LoVo (cell line): ENCODE results near the gene TMEFF2.
"Not testable (repeated sequence)": the region's sequence is repeated elsewhere in the genome, so short reads cannot be mapped to it uniquely, and the experiment has no call there.

ENCODE experiments used
- DNase-seq: peaks from one replicate; pipeline ENCODE4 v3.0.0-alpha.2; 2016; ENCODE audit warnings: low spot score

The TMEFF2 gene

DNA sequence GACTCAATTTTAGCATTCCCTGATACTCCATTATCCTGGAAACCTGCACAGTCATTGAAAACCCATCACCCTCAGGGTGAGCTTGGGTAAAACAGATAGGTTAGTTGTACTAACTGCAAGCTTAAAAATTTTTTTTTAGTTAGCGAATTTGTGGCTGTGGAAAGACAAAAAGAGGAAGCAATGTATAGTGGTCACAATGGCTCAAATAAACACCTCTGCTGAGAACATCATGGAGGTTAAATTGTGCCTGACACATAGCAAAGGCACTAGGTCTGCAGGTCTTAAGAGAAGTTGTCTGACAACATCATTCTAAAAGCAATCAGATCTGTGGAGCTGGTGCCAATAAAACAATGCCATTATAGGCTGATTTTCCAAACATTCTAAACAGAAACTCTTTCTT lies 263.4 kb downstream of the TMEFF2 start:
- DNase-seq: no peak

- DNase-seq: no peak
Measured at GRCh38 chr2:191930205-191930604, 264.5 kb downstream of the TMEFF2 start.

DNA sequence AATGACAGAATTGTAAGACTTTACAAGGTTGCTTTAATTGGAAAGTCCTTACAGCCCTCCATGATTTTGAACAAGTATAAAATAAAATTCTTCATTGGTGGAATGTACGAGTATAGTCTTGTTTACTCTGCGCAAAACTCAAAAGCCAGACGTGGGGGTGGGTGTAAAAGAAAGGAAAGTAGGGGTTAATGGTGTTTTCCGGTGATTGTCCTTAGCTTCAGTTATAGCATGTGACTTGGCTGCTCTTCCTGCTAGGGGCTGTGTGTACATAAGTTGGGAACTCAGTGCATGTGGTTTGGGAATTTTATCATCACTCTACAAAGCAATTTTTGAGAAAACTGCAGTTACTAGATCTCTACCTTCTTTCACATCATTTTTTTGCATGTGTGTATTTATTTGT lies 265.4 kb downstream of the TMEFF2 start:
- DNase-seq: no peak

- no peak for DNase-seq
Measured at GRCh38 chr2:191927991-191928390, 266.7 kb downstream of the TMEFF2 start.

DNA sequence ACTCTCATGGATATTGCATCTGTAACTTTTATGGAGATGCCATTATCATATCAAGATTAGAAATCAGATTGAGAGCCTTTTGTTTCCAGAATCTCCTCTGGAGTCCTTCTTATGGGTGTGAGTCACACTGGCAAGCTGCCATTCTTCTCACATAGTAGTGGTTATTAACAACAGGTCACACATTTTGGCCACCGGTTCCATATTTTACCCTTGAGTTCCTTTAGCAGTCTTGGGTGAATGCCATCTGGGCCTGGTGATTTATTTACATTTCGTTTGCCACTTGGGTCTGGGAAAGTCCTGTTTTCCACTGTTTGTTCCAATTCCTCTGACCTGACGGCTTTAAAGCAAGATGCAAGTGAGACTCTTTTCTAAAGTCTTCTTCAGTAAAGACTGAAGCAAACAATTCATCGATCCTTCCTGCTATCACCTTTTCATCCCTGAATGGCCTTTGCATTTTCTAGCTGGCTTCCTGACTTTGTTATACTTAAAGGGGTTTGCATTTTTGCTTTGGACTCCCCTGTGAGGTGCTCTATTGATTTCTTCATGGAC lies 267.3 kb downstream of the TMEFF2 start:
- peak; percentile 74 for DNase-seq

- DNase-seq: no peak
Measured at GRCh38 chr2:191926671-191927070, 268.1 kb downstream of the TMEFF2 start.

DNA sequence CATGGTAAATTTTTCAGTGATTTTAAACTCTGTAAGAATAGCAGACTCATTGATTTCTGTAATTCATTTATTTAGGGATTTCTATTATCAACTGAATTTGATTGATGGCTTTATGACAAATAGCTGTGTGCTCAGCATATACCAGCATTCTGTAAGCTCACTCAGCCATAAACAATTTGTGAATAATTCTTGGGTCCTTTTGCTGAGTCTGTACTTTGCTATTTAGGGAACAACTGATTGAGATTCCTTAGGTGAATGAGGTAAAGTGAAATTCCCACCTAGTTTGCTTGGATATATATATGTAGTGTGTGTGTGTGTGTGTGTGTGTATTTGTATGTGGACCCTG lies 271.1 kb downstream of the TMEFF2 start:
- DNase-seq: no peak

DNA sequence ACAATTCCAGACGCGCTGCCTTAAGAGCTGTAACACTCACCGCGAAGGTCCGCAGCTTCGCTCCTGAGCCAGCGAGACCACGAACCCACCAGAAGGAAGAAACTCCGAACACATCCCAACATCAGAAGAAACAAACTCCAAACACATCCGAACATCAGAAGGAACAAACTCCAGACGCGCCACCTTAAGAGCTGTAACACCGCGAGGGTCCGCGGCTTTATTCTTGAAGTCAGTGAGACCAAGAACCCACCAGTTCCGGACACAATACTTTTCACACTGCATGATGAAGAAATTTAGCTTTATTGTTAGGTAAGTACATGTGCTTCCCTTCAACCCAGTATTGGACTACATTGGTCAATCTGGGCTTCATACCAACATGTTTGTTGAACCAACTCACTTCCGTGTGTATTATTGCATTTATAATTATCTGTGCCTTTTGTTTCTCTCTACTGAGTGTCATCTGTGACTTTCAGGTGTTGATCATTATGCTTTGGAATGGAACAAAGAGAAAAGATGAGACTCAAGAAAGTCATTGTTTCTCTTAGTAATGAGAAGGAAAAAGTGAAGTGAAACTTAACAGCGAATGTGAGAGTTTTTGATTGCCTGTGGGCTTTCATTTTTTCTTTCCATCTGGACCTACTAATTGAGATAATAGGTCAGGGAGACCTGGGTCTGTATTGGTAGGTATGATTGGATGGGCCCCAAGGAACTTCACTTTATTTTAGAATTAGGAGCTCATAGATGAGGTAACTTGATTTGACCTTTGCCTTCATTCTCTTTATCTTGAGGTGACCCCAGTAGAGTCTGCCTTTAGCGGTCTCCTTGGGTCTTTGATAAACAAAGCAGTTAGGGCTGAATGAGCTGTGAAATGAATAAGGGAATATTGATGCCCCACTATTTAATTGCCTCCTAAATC lies 271.7 kb downstream of the TMEFF2 start:
- DNase-seq: no peak

GRCh38 chr2:191921650-191922049 lies 273.1 kb downstream of the TMEFF2 start:
- DNase-seq: not testable (repeated sequence)

DNA sequence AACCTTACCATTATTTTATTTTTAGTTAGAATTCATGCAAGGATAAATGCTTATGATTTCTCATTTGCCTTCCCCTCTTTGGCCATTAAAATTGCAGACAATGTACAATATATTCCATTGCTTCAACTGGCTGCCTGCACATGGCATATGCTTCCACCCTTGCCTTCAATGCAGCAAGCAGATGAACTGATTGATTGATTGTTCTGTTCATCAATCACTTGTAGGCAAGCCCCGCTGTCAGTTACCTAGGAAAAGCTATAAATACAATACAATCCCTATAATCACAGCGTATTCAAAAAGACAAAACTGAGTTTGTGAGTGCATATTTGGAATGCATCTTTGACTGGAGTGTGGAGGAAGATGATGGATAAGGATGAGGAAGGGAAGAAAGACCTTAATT lies 274.2 kb downstream of the TMEFF2 start:
- DNase-seq: no peak

GRCh38 chr2:191917967-191918651 lies 276.6 kb downstream of the TMEFF2 start:
- DNase-seq: no peak

DNA sequence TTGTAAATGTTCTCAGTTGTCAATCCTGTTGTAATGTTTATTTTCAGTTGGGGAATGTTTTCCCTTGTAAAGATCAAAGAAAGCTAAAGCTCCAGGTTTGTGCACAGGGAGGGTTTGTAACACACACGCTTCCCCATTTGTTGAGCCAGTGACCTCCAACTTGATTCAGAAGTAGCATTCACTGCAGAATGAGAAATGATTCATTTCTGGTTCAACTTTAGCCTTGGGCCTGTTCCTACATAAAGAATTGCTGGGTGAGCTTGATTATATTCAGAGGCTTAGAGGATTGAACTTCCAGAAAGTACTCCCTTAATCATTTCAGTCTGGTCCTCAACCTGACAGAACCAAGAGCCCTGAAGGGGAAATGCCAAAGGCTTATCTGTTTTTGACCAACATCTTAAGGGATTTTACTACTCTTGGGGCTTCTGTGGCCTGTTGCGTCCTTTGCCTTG lies 277.3 kb downstream of the TMEFF2 start:
- DNase-seq: no peak

GRCh38 chr2:191916826-191917225 lies 277.9 kb downstream of the TMEFF2 start:
- DNase-seq: no peak

GRCh38 chr2:191915750-191916149 lies 279.0 kb downstream of the TMEFF2 start:
- DNase-seq: no peak

DNA sequence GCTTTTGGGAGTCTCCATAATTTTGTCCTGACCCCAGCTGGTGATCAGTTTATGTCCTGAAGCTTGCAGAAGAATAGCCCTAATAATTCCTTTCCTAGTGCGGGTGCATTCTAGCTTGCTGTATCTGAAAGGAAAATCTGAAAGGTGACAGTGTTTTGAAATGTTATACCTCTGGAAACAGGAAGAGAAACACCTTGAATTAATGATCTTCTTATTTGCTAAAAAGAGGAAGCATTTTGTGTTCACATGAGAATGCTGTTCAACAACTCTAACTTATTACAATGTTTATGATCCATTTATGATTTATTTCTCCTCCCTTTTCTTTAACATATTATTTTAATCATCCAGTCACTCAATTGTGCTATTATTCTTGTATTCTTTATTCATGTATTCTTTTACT lies 280.9 kb downstream of the TMEFF2 start:
- no peak for DNase-seq

DNA sequence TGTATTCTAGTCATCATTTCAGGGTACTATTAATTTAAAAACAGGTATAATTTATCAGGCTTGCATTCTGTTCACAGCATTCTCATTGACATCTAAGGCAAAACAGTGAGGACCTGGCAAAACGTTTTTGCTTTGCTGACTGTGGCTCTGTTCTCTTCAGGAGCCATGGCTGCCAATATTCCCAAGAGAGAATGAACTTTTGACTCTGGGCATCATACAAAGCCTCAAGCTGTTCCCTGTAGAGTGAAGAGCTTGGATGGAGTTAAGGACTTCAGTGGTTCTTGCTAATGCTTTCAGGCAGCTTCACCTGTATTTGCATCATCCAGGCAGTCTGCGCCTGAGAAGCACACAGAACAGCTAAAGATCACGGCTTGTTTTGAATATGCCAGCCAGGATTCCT lies 282.0 kb downstream of the TMEFF2 start:
- DNase-seq: no peak

DNA sequence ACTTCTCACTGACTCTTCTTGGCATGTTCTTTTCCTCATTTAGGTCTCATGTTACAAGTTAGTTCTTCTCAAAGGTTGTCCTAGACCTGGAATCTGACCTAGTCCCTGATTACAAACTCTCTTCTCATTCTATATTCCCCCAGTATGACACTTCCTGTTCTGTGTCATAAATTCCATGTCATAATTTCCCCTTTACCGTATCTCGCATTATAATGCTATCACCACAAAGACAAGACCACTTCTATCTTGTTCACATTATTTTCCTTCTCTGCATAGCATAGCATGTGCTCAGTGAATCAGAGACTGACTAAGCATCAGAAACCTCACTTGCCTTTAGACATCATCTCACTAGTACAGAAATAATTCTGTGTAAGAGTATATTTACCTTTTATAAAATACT lies 284.2 kb downstream of the TMEFF2 start:
- no peak for DNase-seq

- no peak for DNase-seq
Measured at GRCh38 chr2:191908874-191909273, 285.9 kb downstream of the TMEFF2 start.

DNA sequence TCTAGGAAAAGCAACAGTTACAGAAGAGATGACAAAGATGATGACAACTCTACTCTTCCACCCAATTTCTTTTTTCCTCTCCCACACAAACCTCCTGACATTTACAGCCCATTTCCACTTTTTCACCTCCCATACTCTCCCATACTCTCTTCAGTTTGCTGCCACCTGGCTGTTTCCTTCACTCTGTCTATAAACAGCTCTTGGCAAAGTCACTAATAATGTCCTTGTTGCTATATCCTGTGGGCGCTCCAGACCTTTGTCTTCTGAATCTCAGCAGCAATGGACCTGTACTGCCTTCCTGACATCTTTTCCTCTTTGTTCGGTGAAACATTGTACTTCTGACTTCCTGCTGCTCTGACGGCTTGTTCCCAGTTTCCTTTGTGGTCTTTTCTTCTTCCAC lies 287.2 kb downstream of the TMEFF2 start:
- DNase-seq: no peak

DNA sequence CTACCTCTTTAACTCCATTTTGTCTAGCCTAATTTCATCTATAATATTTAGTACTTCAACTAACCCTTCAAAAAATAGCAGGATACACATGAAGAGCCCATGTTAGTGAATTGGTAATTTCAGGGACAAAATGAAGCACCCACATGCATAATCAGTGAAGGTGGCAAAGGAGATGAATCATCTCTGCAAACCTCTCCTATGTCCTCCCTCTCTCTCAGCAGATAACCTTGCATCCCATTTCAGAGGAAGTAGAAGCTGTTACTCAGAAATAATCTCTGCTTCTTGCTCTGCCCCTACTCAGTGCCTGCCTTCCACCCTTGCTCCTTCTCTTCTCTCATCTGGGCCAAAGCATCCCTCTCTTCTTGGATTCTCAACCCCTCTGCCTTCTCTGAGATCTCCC lies 287.6 kb downstream of the TMEFF2 start:
- DNase-seq: no peak

- no peak for DNase-seq
Measured at GRCh38 chr2:191905336-191905735, 289.4 kb downstream of the TMEFF2 start.

DNA sequence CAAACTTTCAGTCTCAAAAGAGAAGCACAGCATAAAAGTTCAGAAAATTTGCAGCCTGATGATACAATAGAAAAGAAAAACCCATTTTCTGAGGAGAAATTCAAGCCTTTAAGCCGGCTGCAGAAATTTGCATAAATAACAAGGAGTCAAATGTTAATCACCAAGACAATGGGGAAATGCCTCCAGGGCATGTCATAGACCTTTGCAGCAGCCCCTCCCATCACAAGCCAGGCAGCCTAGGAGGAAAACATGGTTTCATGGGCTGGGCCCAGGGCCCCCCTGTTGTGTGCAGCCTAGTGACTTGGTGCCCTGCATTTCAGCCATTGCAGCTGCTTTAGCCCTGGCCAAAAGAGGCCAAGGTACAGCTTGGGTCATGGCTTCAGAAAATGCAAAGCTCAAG lies 293.7 kb downstream of the TMEFF2 start:
- DNase-seq: no peak

- DNase-seq: no peak
Measured at GRCh38 chr2:191899410-191899809, 295.3 kb downstream of the TMEFF2 start.
